ENCODE data around the gene HOTAIR.

The HOTAIR gene

DNA sequence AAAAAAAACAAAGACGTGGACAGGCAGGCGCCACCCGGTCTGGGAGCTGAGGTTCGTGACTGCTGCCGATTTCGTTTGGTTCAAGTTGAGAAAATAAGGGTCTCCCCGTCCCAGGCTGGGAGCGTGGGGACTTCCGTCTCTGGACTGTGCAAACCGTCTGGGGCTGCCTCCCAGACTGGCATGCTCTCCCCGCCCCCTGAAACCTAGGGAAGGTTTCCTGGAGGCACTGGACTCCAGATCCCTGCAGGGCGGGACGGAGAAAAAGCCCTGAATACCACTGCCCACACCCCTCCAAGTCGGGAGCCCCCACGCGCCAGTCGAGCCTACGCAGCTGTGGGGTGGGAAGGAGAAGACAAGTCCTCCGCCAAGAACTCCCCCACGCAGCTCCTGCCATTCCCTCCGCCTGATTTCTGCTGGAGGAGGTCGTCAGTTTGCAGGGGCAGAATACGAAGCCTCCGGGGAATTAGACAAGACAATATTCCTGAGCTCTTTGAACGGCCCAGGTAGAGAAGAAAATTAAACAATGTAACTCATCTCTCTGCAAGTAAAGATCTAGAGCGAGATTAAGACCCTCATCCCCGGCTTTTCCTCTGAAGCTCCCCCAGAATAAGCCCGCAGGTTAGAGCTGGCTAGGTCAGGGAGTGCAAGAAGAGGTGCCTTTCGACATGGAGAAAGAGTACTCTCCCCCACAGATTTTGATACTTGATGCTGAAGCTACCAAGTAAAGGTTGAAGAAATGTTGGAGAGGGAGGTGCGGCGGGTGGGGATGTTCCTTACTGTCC, 46.5 kb downstream of the HOTAIR start:
- H3K4me3 ChIP-seq (ENCODE audit: low read length), result no peak overlapping the region
- DNase-seq (ENCODE audit: low read depth), result no peak
- TF ChIP-seq CTCF (conservative IDR thresholded peaks at IDR 0.05; ENCODE audit: low read length), result no peak

GRCh38 chr12:53927220-53928029, 47.3 kb downstream of the HOTAIR start:
- no peak for DNase-seq (ENCODE audit: low read depth)
- H3K4me3 ChIP-seq (ENCODE audit: low read length), result no peak overlapping the region
- TF ChIP-seq CTCF (conservative IDR thresholded peaks at IDR 0.05; ENCODE audit: low read length), result no peak

GRCh38 chr12:53924521-53925405, 50.0 kb downstream of the HOTAIR start:
- no peak overlapping the region for H3K4me3 ChIP-seq (ENCODE audit: low read length)
- TF ChIP-seq CTCF (conservative IDR thresholded peaks at IDR 0.05; ENCODE audit: low read length), result no peak
- no peak for DNase-seq (ENCODE audit: low read depth)

DNA sequence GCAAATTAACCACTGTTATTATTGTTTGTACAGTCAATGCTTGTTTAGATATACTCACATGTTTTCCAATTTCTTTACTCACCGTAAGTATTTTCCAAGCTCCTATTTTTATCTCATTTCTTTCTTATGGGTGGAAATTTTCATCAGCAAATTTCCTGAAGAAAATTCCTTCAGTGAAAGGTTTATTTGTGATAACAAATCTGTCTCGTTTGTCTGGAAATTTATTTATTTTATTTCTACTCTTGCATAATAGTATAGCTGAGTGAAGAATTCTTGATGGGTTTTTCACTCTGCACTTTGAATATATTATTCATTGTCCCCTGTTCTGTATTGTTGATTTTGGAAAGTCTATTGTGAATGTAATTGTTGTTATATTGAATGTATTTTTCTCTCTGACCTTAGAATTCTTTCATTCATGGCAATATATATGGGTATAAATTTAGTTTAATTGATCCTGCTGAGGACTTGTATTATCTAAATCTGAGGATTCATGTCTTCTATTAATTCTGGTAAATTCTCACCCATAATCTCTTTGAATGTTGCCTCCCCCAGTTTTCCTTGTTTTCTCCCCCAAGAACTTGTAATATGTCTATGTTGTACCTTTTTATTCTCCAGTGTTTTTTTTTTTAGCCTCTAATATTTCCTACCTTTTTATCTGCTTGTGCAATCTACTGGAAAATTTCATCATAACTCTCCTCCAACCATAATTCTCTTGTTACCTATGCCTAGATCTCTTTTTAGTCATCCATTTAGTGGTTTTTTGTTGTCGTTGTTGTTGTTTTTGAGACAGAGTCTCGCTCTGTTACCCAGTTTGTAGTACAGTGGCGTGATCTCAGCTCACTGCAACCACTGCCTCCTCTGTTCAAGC, 57.7 kb downstream of the HOTAIR start:
- H3K4me3 ChIP-seq (ENCODE audit: low read length), result no peak overlapping the region
- no peak for TF ChIP-seq CTCF (conservative IDR thresholded peaks at IDR 0.05; ENCODE audit: low read length)
- no peak for DNase-seq (ENCODE audit: low read depth)
